ENCODE measurements around the gene FHOD3. TPM values are rescaled to one million over a fixed set of nuclear protein-coding genes. Genes with fewer than 3 reads are reported as not detected.

FHOD3 gene
- total and polyA plus RNA-seq, 2 of the 4 experiments (the other 2 are of a cell fraction), result 14.6 to 16.0 TPM

DNA sequence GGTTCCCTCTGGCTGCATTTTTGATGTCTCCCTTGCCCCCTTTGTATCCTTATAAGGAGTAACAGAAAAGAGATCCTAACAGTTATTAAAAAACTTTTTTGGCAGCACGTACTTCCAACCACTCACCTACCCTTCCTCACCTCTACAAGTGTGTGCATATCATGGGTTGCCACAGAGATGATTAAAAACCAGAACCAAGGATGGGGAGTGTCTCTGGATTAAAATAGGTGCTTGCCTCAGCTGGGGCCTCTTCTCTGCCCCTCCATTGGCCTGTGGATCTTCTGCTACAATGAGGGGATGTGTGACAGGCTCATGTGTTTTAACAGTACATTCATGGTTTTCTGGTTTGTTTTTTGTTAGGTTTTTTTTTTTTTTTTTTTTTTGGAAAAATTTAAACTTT is 160.8 kb downstream of the FHOD3 start:
- Histone ChIP-seq H2AFZ (replicated peaks; ENCODE audit: low read length, poor library complexity) (no peak overlapping the region), H3K9me1 (ENCODE audit: insufficient read depth, low read length) (peaks cover 15% of the 10 kb centered on the region; the same call in 1 of the 2 replicates), H4K8ac (ENCODE audit: low read depth in 2 of 2, low read length in 2 of 2) (no peak overlapping the region), H3K4me3 (ENCODE audit: insufficient read depth, low read depth, low read length) (no peak overlapping the region), H3K9ac (ENCODE audit: low read depth, low read length) (no peak overlapping the region), H2BK20ac (ENCODE audit: low read depth, low read length) (no peak overlapping the region), H2BK5ac (ENCODE audit: low read depth, low read length, poor library complexity, severe bottlenecking) (no peak overlapping the region), H4K91ac (ENCODE audit: insufficient read depth, low read depth, low read length) (no peak overlapping the region), H2BK120ac (ENCODE audit: low read depth, low read length) (no peak overlapping the region), H2BK15ac (ENCODE audit: low read depth, low read length) (no peak overlapping the region), H3K27me3 (ENCODE audit: control insufficient read depth, insufficient read depth, low read length) (no peaks in the 10 kb centered on the region; the same call in none of the 2 replicates), H3K18ac (ENCODE audit: low read depth, low read length) (no peak overlapping the region), H3K79me1 (ENCODE audit: low read depth in 1 of 2, low read length in 2 of 2) (0 out of 4 replicates have a peak, but pooled peaks cover 0 to 8% of the 10 kb centered on the region in 2 experiments), H3K27ac (ENCODE audit: insufficient read depth, low read length) (no peak overlapping the region), H3K56ac (ENCODE audit: extremely low read depth, insufficient read depth, low read length) (no peak overlapping the region), H3K4me2 (ENCODE audit: low read depth, low read length) (no peak overlapping the region), H2AK5ac (ENCODE audit: low read depth, low read length) (no peak overlapping the region), H3K23ac (ENCODE audit: low read depth, low read length) (no peak overlapping the region), H4K5ac (ENCODE audit: low read depth, low read length) (no peak overlapping the region), H4K20me1 (ENCODE audit: insufficient read depth, low read length) (no peaks in the 10 kb centered on the region), H3K4me1 (ENCODE audit: control insufficient read depth, insufficient read depth, low read length) (peaks cover 4% of the 10 kb centered on the region; the same call in 1 of the 2 replicates), H3K36me3 (ENCODE audit: control insufficient read depth, insufficient read depth, low read length) (no peaks in the 10 kb centered on the region), H3K4ac (ENCODE audit: low read depth, low read length) (no peak overlapping the region), H3K9me3 (ENCODE audit: control insufficient read depth, insufficient read depth, low read length) (no peaks in the 10 kb centered on the region), H2AK9ac (replicated peaks; ENCODE audit: low read depth, low read length, poor library complexity) (no peak overlapping the region), H3K14ac (replicated peaks; ENCODE audit: low read depth, low read length) (no peak overlapping the region)
- no CpG with 5 or more reads among the region's 1 CpG for WGBS, 2 experiments (ENCODE audit: extremely low coverage in 2 of 2, insufficient read length in 1 of 2)
- POLR2A ChIA-PET (ENCODE audit: unreplicated experiment), result no interaction called here
- DNase-seq, result no peak
- in situ Hi-C loops (cut with MboI; ENCODE audit: low sequenced_read_pairs), result no loop called here
- dilution Hi-C loops (cut with HindIII; ENCODE audit: low sequenced_read_pairs, unreplicated experiment), result no loop called here
- CTCF ChIA-PET, result no interaction called here
- no peak for ATAC-seq (ENCODE audit: low read depth)
- BruUV-seq (replicated peaks), result no TSS peak
- no peak for TF ChIP-seq CHD1 (IDR thresholded peaks at IDR 0.05; ENCODE audit: low read depth, low read length)
- no peak for TF ChIP-seq CTCF (conservative IDR thresholded peaks at IDR 0.05; ENCODE audit: low read depth, low read length)
- TF ChIP-seq RCOR1 (IDR thresholded peaks at IDR 0.05; ENCODE audit: insufficient replicate concordance, low read length), result no peak
- no peak for TF ChIP-seq SMC3 (IDR thresholded peaks at IDR 0.05; ENCODE audit: low read depth, low read length)
- TF ChIP-seq NFE2L2 (IDR thresholded peaks at IDR 0.05; ENCODE audit: low read depth, low read length), result no peak
- intact Hi-C loops (cut with micrococcal nuclease), result no loop called here

Measured in IMR-90 (cell line).